Measurements from ENCODE around the gene IREB2. TPM values are rescaled to one million over a fixed set of nuclear protein-coding genes. Genes with fewer than 3 reads are reported as not detected.

The IREB2 gene
- total and polyA plus RNA-seq, 2 of the 13 experiments (the other 11 are each of a cell fraction or from before 2014, with no cell fraction given): 24.2 to 30.4 TPM

DNA sequence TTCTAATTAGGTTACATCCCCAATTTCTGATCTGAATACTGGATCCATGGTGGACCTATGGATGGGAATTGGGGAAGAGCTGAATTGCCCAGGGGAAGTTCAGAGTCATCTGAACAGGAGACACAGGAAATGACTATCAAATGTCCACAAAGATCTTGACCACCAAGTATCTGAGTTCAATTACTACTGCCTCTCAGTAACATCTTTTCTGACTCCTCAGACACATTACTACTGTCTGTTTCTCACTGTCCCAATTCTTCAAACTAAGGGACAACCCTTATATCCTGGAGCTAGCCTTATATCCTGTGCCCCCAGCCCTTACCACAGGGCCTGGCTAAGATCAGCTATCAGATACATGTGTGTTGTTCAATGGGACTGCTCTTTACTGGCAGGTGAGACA is 10.1 kb upstream of the IREB2 start (continued):
- no peak for TF ChIP-seq ZNF512B (CRISPR knock-in tag; IDR thresholded peaks at IDR 0.05; ENCODE audit: borderline replicate concordance)
- no peak for TF ChIP-seq AGO1 (IDR thresholded peaks at IDR 0.05; ENCODE audit: low read depth, low read length, poor library complexity, severe bottlenecking)
- no peak for TF ChIP-seq GMEB1 (CRISPR knock-in tag; IDR thresholded peaks at IDR 0.05; ENCODE audit: borderline replicate concordance)
- no peak for TF ChIP-seq MTA3 (CRISPR knock-in tag; IDR thresholded peaks at IDR 0.05)
- no peak for TF ChIP-seq MAFG (CRISPR knock-in tag; IDR thresholded peaks at IDR 0.05)
- no peak for TF ChIP-seq ZFX (CRISPR knock-in tag; IDR thresholded peaks at IDR 0.05; ENCODE audit: low read depth)

DNA sequence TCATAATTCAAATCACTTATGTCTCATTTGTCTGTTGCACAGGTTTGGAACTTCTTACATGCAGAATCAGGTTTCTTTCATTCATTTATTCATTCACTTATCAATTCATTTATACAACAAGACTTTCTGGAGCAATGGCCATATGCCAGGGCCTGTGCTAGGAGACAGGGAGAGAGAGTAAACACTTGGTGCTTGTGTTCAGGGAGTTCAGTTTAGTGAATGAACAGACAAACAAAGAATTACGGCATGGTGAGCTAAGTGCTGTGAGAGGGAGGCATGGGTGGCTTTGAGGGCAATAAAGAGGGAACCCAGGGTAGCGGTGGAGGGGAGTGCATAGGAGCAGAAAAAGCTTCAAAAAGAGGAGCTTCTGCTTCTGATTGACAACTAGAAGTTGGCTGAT is 8.5 kb upstream of the IREB2 start:
- ChIA-PET POLR2A (interaction anchor here (0.6 to 1.3 kb wide), 2 partner anchors 8 to 33 kb away, joined by 3 to 12 read pairs; partner anchors contain the start of gene IREB2), CTCF (ENCODE audit: low intra/inter-chr PET ratio, low total read pairs) (no interaction called here)
- H3K9ac ChIP-seq (ENCODE audit: insufficient read depth, low read depth, low read length): peak overlapping the region; percentile 38; the same call in 1 of the 2 replicates
- intact Hi-C loops (cut with micrococcal nuclease; ENCODE audit: unreplicated experiment) (no loop called here), in situ Hi-C loops (cut with HindIII; ENCODE audit: extremely low pct_ligation_motif_present, low pct_unique_long_range_greater_than_20kb) (no loop called here)
- H3K4me3 ChIP-seq (replicated peaks in 1 of 3; ENCODE audit: insufficient read depth in 1 of 3, low read depth in 2 of 3, low read length in 3 of 3): no peak overlapping the region
- H3K79me2 ChIP-seq (ENCODE audit: insufficient read depth, low read length): no peaks in the 10 kb centered on the region
- no peak overlapping the region for H3K27ac ChIP-seq (ENCODE audit: extremely low read length, insufficient read depth, low read length)
- no peaks in the 10 kb centered on the region for H3K9me3 ChIP-seq (ENCODE audit: low read length)
- H2AFZ ChIP-seq (ENCODE audit: low read length): peak overlapping the region; percentile 94
- H3K4me1 ChIP-seq (ENCODE audit: insufficient read depth, low read length): peaks cover 19% of the 10 kb centered on the region
- H3K36me3 ChIP-seq (replicated peaks in 1 of 2; ENCODE audit: control insufficient read depth in 1 of 2, insufficient read depth in 2 of 2, low read length in 2 of 2): no peaks in the 10 kb centered on the region
- WGBS (ENCODE audit: low lambda C conversion rate): 0% methylated on average over 2 of the region's 2 CpGs
- DNase-seq (ENCODE audit: low spot score): peak; percentile 47
- peak; percentile 54 for FAIRE-seq
- peak overlapping the region; percentile 38; the same call in 1 of the 2 replicates for H3K4me2 ChIP-seq (ENCODE audit: low read depth, low read length)
- peak; percentile 87 for ATAC-seq
- no TSS peak for BruUV-seq (replicated peaks)
- no peaks in the 10 kb centered on the region; a peak in 1 of 5 replicates for H3K27me3 ChIP-seq (ENCODE audit: control insufficient read depth in 1 of 2, insufficient read depth in 2 of 2, low read length in 2 of 2)
- H4K20me1 ChIP-seq (ENCODE audit: insufficient read depth, low read length): no peaks in the 10 kb centered on the region
- no peak for TF ChIP-seq PHF8 (CRISPR knock-in tag; IDR thresholded peaks at IDR 0.05)
- TF ChIP-seq PCBP1 (IDR thresholded peaks at IDR 0.05; ENCODE audit: borderline replicate concordance, low read depth, low read length): no peak

Measured in HepG2 (cell line).